HT1080 (cell line): ENCODE measurements around the gene ENOX1. TPM values are rescaled to one million over a fixed set of nuclear protein-coding genes. Genes with fewer than 3 reads are reported as not detected.

ENCODE experiments used
- DNase-seq: peaks from one replicate; pipeline ENCODE4 v3.0.0-alpha.2; 2015; ENCODE audit warnings: low read depth
- total RNA-seq: library from RNA; depleted of rRNA; stranded (reverse); fragments of >200 nt; shearing (Covaris generic); gene quantifications from 2 replicates; pipeline ENCODE4 v1.2.3, GENCODE V29; 2014

Gene ENOX1
- total RNA-seq, 1 experiment from 2014 or later = 3.2 TPM

- DNase-seq = no peak
These were observed 175.2 kb downstream of the ENOX1 start for GRCh38 chr13:43611281-43612273.

- no peak for DNase-seq
These were observed 178.2 kb downstream of the ENOX1 start for GRCh38 chr13:43608400-43609137.

GRCh38 chr13:43597599-43597945 lies 189.2 kb downstream of the ENOX1 start:
- no peak for DNase-seq

GRCh38 chr13:43596924-43597598 lies 189.7 kb downstream of the ENOX1 start:
- no peak for DNase-seq

GRCh38 chr13:43596006-43596405 lies 190.8 kb downstream of the ENOX1 start:
- DNase-seq = no peak

- no peak for DNase-seq
These were observed 199.4 kb downstream of the ENOX1 start for GRCh38 chr13:43587376-43587775.

GRCh38 chr13:43584751-43585150 lies 202.0 kb downstream of the ENOX1 start:
- no peak for DNase-seq

- DNase-seq = no peak
These were observed 203.5 kb downstream of the ENOX1 start for GRCh38 chr13:43583321-43583720.

- DNase-seq = no peak
These were observed 206.5 kb downstream of the ENOX1 start for GRCh38 chr13:43580280-43580679.

GRCh38 chr13:43579321-43579720 lies 207.5 kb downstream of the ENOX1 start:
- no peak for DNase-seq

- DNase-seq = no peak
These were observed 212.2 kb downstream of the ENOX1 start for GRCh38 chr13:43574605-43575004.

GRCh38 chr13:43573802-43574514 lies 212.8 kb downstream of the ENOX1 start:
- no peak for DNase-seq

- DNase-seq = no peak
These were observed 213.4 kb downstream of the ENOX1 start for GRCh38 chr13:43573361-43573740.

GRCh38 chr13:43572656-43573360 lies 214.0 kb downstream of the ENOX1 start:
- DNase-seq = peak; percentile 27

- DNase-seq = no peak
These were observed 217.1 kb downstream of the ENOX1 start for GRCh38 chr13:43569658-43570057.

GRCh38 chr13:43567608-43568007 lies 219.2 kb downstream of the ENOX1 start:
- peak; percentile 6 for DNase-seq

GRCh38 chr13:43564952-43565351 lies 221.8 kb downstream of the ENOX1 start:
- no peak for DNase-seq

- DNase-seq = no peak
These were observed 225.7 kb downstream of the ENOX1 start for GRCh38 chr13:43561081-43561480.

GRCh38 chr13:43558939-43559338 lies 227.8 kb downstream of the ENOX1 start:
- no peak for DNase-seq

GRCh38 chr13:43558326-43558725 lies 228.4 kb downstream of the ENOX1 start:
- DNase-seq = no peak

GRCh38 chr13:43555667-43556066 lies 231.1 kb downstream of the ENOX1 start:
- no peak for DNase-seq
